Aorta (tissue), 5 donors: ENCODE data around the gene ZNF621. TPM values are rescaled to one million over a fixed set of nuclear protein-coding genes. Genes with fewer than 3 reads are reported as not detected.
A peak's percentile ranks its signal among the peaks of the same experiment; 100 is the strongest.

Experiments
- ATAC-seq: fragments of 200-7000 bp; cut with Tn5 transposase; one replicate; pipeline ENCODE4 v1.9.1; 2022; ENCODE audit warnings: moderate library complexity; ENCODE audit not compliant: low FRiP score
- DNase-seq, 2 donors: peaks; one replicate each; pipeline ENCODE4 v3.0.0-alpha.2; 2020
- H3K27ac ChIP-seq, 2 donors: one replicate each; pipeline ENCODE4 v1.5.1; 2013; ENCODE audit warnings: low read length in 2 of 2, mild to moderate bottlenecking in 2 of 2, moderate library complexity in 2 of 2, control low read depth in 1 of 2, inconsistent platforms in 1 of 2, low read depth in 1 of 2
- H3K27me3 ChIP-seq, 2 donors: one replicate each; pipeline ENCODE4 v1.6.1; 2013; ENCODE audit warnings: control low read depth in 1 of 2, low read length in 1 of 2, mild to moderate bottlenecking in 1 of 2, moderate library complexity in 1 of 2; ENCODE audit not compliant: insufficient read depth in 2 of 2, control insufficient read depth in 1 of 2
- H3K36me3 ChIP-seq, 2 donors: one replicate each; pipeline ENCODE4 v1.6.1; 2013; ENCODE audit warnings: control low read depth in 1 of 2, low read length in 1 of 2, mild to moderate bottlenecking in 1 of 2; ENCODE audit not compliant: insufficient read depth in 2 of 2, control insufficient read depth in 1 of 2
- H3K4me1 ChIP-seq, 2 donors: one replicate each; pipeline ENCODE4 v1.6.1; 2013; ENCODE audit warnings: low read length in 2 of 2, control low read depth in 1 of 2, mild to moderate bottlenecking in 1 of 2, moderate library complexity in 1 of 2; ENCODE audit not compliant: insufficient read depth in 2 of 2, control insufficient read depth in 1 of 2
- H3K4me3 ChIP-seq, 2 donors: one replicate each; pipeline ENCODE4 v1.5.1; 2013; ENCODE audit warnings: low read length in 2 of 2, control low read depth in 1 of 2, mild to moderate bottlenecking in 1 of 2
- H3K9me3 ChIP-seq: one replicate; pipeline ENCODE4 v1.6.1; 2013; ENCODE audit warnings: mild to moderate bottlenecking, low read length; ENCODE audit not compliant: control insufficient read depth
- WGBS, 2 donors: extraction: QIAGEN DNeasy Blood & Tissue Kit; methylation state at CpG; one replicate each; pipeline ENCODE4 v1.1.7; 2013; 5-methylcytosine and 5-hydroxymethylcytosine counted together
- intact Hi-C, 2 donors: fragments of 100-400 bp; cut with DNase I; formaldehyde crosslinking; loops; one replicate each; pipeline versions ENCODE4 v1.14.2 to v1.15.0; 2022
- long read RNA-seq, 2 donors: library from polyadenylated mRNA; unstranded; transcript quantifications; one replicate each; pipeline ENCODE4 v2.0.0, GENCODE V29; 2020 to 2021
- polyA plus RNA-seq, 2 donors: library from polyadenylated mRNA; stranded (reverse); fragments of 200-250 nt; gene quantifications; one replicate each; pipeline ENCODE4 v1.2.3, GENCODE V29; 2013
- total RNA-seq, 2 donors: library from RNA; stranded (reverse); fragmentation: NEBNext Ultra II Directional; extraction: Animal tissue kit (Norgen Biotek cat#: 25700); gene quantifications; one replicate each; pipeline ENCODE4 v1.2.1, GENCODE V29; 2021
- donor health status: healthy with polysubstance abuse.
- donor health status: Bipolar disorder and iron deficiency.
- donor health status: DM: no; HTN: no; CAD: no.
- donor health status: DM: no; HTN: no; CAD: no.
- donor health status: DM: yes; HTN: yes; CAD: no.

Gene ZNF621
- total RNA-seq (10 to 100 TPM; 24.1 to 35.1 TPM), polyA plus RNA-seq (10 to 100 TPM; 11.3 to 21.5 TPM)
- long read RNA-seq, donor 1, full-length matches to known transcripts = 3 of 8 reads
- long read RNA-seq, donor 1, partial matches to known transcripts = 0 of 8 reads
- long read RNA-seq, donor 1, other reads (novel, unspliced or antisense) = 5 of 8 reads
- long read RNA-seq, donor 2, partial matches to known transcripts = 0 of 5 reads
- long read RNA-seq, donor 2, other reads (novel, unspliced or antisense) = 3 of 5 reads

GRCh38 chr3:40524568-40525285, at the start of gene ZNF621:
Gene ZNF621 (plus strand): TSS chr3:40524960. CDS start chr3:40525841, 881 bp downstream.
- ATAC-seq (peak; percentile 99), DNase-seq (peak; percentile 95 to 97)
- intact Hi-C loops = loop anchor here (1.0 to 10.0 kb wide), 4 partner anchors 50 to 1570 kb away; partner anchors contain the start of genes EIF1B (in 1 of the 2), RPL14 (in 1 of the 2), TRAK1 (in 1 of the 2) and ZNF619 (in 1 of the 2)

GRCh38 chr3:40476478-40477470, 48.0 kb upstream of the ZNF621 start, which contains the start of gene ZNF619:
Gene ZNF619 (plus strand): TSS chr3:40477122. CDS start chr3:40477980, 858 bp downstream.
- Histone ChIP-seq H3K27ac (peak within 1 kb of the TSS in 1 of 2 donors; percentile 5), H3K9me3 (no peaks in the 10 kb centered on the region), H3K4me1 (no peaks in the 10 kb centered on the region), H3K36me3 (peaks cover 0 to under 1% of the 10 kb centered on the region in 2 donors), H3K4me3 (peak within 1 kb of the TSS; percentile 63 to 73), H3K27me3 (no peaks in the 10 kb centered on the region)
- ATAC-seq = peak; percentile 96
- 11 to 12% methylated on average over 48 of the region's 48 CpGs for WGBS, 2 donors
- intact Hi-C loops = loop anchor here in 1 of 2 donors (10.0 kb wide), 1 partner anchor 48 kb away; the partner anchor contains the start of gene ZNF621
- peak; percentile 82 to 92 for DNase-seq

More at GRCh38 chr3:40524568-40525285, at the start of gene ZNF621:
- WGBS, 2 donors = 0% methylated on average over 52 to 59 of the region's 59 CpGs
- Histone ChIP-seq H3K27ac (peak within 1 kb of the TSS; percentile 3 to 81), H3K36me3 (peaks cover 0 to 6% of the 10 kb centered on the region in 2 donors), H3K4me3 (peak within 1 kb of the TSS; percentile 44 to 68), H3K9me3 (no peaks in the 10 kb centered on the region), H3K4me1 (no peaks in the 10 kb centered on the region), H3K27me3 (no peaks in the 10 kb centered on the region)

- H3K4me3 ChIP-seq = peak overlapping the region in 1 of 2 donors; percentile 63
- ATAC-seq (no peak), DNase-seq (no peak)
- peaks cover 0 to 5% of the 10 kb centered on the region in 2 donors for H3K36me3 ChIP-seq
- H3K27me3 ChIP-seq = no peaks in the 10 kb centered on the region
- intact Hi-C loops = loop anchor here in 1 of 2 donors (10.0 kb wide), 1 partner anchor 47 kb away; the partner anchor contains the start of gene ZNF621
- no peaks in the 10 kb centered on the region for H3K4me1 ChIP-seq
- WGBS, 2 donors = 44 to 47% methylated on average over 4 of the region's 4 CpGs
- no peak overlapping the region for H3K27ac ChIP-seq
- no peaks in the 10 kb centered on the region for H3K9me3 ChIP-seq
These were observed 47.1 kb upstream of the ZNF621 start for GRCh38 chr3:40477666-40478065.

GRCh38 chr3:40487172-40487571, 37.6 kb upstream of the ZNF621 start:
- peaks cover 11 to 20% of the 10 kb centered on the region in 2 donors for H3K36me3 ChIP-seq
- ATAC-seq (no peak), DNase-seq (no peak)
- no peak overlapping the region for H3K4me3 ChIP-seq
- intact Hi-C loops = no loop called here
- H3K9me3 ChIP-seq = peaks cover 8% of the 10 kb centered on the region
- no peaks in the 10 kb centered on the region for H3K27me3 ChIP-seq
- no peaks in the 10 kb centered on the region for H3K4me1 ChIP-seq
- WGBS, 2 donors = 98 to 99% methylated on average over 3 of the region's 3 CpGs
- no peak overlapping the region for H3K27ac ChIP-seq

GRCh38 chr3:40490916-40491315, 33.8 kb upstream of the ZNF621 start:
- intact Hi-C loops = no loop called here
- H3K36me3 ChIP-seq = peaks cover 10 to 12% of the 10 kb centered on the region in 2 donors
- ATAC-seq (no peak), DNase-seq (no peak)
- H3K27ac ChIP-seq = no peak overlapping the region
- WGBS, 2 donors = 78% methylated on average over 5 of the region's 5 CpGs
- no peaks in the 10 kb centered on the region for H3K27me3 ChIP-seq
- H3K9me3 ChIP-seq = peaks cover 8% of the 10 kb centered on the region
- H3K4me3 ChIP-seq = no peak overlapping the region
- H3K4me1 ChIP-seq = no peaks in the 10 kb centered on the region

GRCh38 chr3:40494698-40495097, 30.1 kb upstream of the ZNF621 start:
- H3K4me1 ChIP-seq = no peaks in the 10 kb centered on the region
- WGBS, 2 donors = 24 to 37% methylated on average over 2 of the region's 2 CpGs

GRCh38 chr3:40497288-40497687, 27.5 kb upstream of the ZNF621 start:
- Histone ChIP-seq H3K27me3 (no peaks in the 10 kb centered on the region), H3K4me1 (no peaks in the 10 kb centered on the region), H3K9me3 (no peaks in the 10 kb centered on the region), H3K27ac (no peak overlapping the region), H3K36me3 (no peaks in the 10 kb centered on the region), H3K4me3 (no peak overlapping the region)
- ATAC-seq (no peak), DNase-seq (no peak)
- 96% methylated on average over 2 of the region's 2 CpGs for WGBS, 2 donors
- intact Hi-C loops = no loop called here

More at GRCh38 chr3:40494698-40495097, 30.1 kb upstream of the ZNF621 start:
- H3K27me3 ChIP-seq = no peaks in the 10 kb centered on the region
- DNase-seq (no peak), ATAC-seq (no peak)
- no peaks in the 10 kb centered on the region for H3K9me3 ChIP-seq
- H3K27ac ChIP-seq = no peak overlapping the region
- H3K4me3 ChIP-seq = no peak overlapping the region
- H3K36me3 ChIP-seq = no peaks in the 10 kb centered on the region
- intact Hi-C loops = no loop called here

GRCh38 chr3:40499952-40500351, 24.8 kb upstream of the ZNF621 start:
- H3K27me3 ChIP-seq = no peaks in the 10 kb centered on the region
- no peaks in the 10 kb centered on the region for H3K4me1 ChIP-seq
- no peak overlapping the region for H3K27ac ChIP-seq
- DNase-seq (no peak), ATAC-seq (no peak)
- H3K4me3 ChIP-seq = no peak overlapping the region
- 90 to 92% methylated on average over 1 of the region's 1 CpG for WGBS, 2 donors
- intact Hi-C loops = no loop called here
- no peaks in the 10 kb centered on the region for H3K36me3 ChIP-seq
- H3K9me3 ChIP-seq = no peaks in the 10 kb centered on the region
